ENCODE measurements around the gene TMEM144. TPM values are rescaled to one million over a fixed set of nuclear protein-coding genes. Genes with fewer than 3 reads are reported as not detected.

TMEM144 gene
- total RNA-seq, 1 donor: 7.3 TPM

DNA sequence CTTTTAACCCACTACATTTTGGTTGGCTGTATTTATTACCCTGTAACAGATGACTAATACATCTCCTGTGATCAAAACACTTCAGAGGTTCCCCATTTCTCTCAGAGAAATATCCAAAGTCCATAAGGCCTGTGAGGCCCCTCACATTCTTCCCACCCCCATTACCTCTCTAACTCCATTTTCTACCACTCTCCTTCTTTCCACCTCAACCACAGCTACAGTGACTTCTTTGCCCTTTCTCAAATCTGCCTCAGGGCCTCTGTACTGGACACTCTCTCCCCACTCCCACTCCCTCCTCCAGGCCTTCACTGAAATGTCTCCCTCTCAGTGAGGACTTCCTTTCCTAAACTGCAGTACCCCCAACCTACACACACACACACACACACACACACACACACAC lies 8.4 kb upstream of the TMEM144 start:
- TF ChIP-seq, protein P1, sequence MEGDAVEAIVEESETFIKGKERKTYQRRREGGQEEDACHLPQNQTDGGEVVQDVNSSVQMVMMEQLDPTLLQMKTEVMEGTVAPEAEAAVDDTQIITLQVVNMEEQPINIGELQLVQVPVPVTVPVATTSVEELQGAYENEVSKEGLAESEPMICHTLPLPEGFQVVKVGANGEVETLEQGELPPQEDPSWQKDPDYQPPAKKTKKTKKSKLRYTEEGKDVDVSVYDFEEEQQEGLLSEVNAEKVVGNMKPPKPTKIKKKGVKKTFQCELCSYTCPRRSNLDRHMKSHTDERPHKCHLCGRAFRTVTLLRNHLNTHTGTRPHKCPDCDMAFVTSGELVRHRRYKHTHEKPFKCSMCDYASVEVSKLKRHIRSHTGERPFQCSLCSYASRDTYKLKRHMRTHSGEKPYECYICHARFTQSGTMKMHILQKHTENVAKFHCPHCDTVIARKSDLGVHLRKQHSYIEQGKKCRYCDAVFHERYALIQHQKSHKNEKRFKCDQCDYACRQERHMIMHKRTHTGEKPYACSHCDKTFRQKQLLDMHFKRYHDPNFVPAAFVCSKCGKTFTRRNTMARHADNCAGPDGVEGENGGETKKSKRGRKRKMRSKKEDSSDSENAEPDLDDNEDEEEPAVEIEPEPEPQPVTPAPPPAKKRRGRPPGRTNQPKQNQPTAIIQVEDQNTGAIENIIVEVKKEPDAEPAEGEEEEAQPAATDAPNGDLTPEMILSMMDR (IDR thresholded peaks at IDR 0.05; ENCODE audit: insufficient read depth, low read depth, low read length): no peak

DNA sequence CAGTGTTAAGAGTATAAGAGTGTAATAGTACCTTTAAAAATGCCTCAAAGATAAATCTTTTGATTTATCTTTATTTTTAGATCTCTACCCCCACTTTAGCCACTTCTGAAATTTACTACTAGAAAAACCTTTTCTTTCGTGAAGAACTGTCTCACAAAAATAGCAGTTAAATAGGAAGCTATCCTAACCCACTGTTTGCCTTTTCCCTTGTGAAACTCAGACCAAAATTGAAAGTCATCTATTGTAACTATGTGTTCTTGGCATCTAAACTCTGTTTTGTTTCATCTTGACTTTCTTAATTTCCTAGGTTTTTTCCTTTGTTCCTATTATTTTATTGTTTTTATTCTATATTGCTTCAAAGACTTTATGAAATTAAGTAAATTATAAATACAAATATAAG lies 7.8 kb upstream of the TMEM144 start:
- DNase-seq (ENCODE audit: low read depth): no peak
- H3K4me3 ChIP-seq (ENCODE audit: low read depth, low read length): no peak overlapping the region
- TF ChIP-seq, protein P1 (IDR thresholded peaks at IDR 0.05; ENCODE audit: insufficient read depth, low read depth, low read length): no peak

More for the DNA sequence above, 8.4 kb upstream of the TMEM144 start:
- no peak for DNase-seq (ENCODE audit: low read depth)
- no peak overlapping the region for H3K4me3 ChIP-seq (ENCODE audit: low read depth, low read length)

DNA sequence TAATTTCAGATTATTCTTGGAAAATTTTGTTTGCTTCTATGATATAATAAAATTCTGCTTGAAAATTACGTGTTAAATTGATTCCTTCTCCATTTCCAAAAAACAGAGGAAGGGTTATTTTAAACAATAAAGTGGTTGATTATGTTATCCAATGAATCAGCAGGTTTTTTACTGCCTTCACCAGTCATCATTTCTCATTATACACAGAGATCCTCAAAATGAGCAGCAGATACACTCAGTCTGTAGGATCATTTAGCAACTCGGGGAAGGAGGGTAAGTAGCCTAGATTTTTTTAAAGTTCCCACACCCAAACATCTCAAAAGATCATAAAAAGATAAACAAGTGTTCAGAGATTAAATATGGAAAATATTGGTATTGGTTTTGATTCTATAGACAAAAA lies 6.8 kb upstream of the TMEM144 start:
- H3K4me3 ChIP-seq (ENCODE audit: low read depth, low read length): no peak overlapping the region
- DNase-seq (ENCODE audit: low read depth): no peak
- TF ChIP-seq, protein P1 (IDR thresholded peaks at IDR 0.05; ENCODE audit: insufficient read depth, low read depth, low read length): no peak

DNA sequence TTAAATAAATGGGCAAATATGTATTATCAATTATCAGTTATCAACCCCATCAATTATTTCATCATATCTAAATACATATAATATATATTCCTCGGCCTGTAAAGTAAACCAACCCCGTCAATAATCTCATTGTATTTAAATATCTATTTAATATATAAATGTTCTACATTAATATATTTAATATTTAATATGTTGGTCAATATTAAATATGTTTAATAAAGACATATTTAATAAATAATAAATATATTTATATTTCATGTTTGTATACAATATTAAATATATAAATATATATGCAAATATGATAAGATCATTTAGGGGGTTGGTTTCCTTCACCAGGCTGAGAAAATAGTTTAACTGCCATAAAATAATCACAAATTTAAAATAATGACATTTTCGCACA lies 6.4 kb upstream of the TMEM144 start:
- H3K4me3 ChIP-seq (ENCODE audit: low read depth, low read length): no peak overlapping the region
- DNase-seq (ENCODE audit: low read depth): no peak
- TF ChIP-seq, protein P1 (IDR thresholded peaks at IDR 0.05; ENCODE audit: insufficient read depth, low read depth, low read length): no peak

DNA sequence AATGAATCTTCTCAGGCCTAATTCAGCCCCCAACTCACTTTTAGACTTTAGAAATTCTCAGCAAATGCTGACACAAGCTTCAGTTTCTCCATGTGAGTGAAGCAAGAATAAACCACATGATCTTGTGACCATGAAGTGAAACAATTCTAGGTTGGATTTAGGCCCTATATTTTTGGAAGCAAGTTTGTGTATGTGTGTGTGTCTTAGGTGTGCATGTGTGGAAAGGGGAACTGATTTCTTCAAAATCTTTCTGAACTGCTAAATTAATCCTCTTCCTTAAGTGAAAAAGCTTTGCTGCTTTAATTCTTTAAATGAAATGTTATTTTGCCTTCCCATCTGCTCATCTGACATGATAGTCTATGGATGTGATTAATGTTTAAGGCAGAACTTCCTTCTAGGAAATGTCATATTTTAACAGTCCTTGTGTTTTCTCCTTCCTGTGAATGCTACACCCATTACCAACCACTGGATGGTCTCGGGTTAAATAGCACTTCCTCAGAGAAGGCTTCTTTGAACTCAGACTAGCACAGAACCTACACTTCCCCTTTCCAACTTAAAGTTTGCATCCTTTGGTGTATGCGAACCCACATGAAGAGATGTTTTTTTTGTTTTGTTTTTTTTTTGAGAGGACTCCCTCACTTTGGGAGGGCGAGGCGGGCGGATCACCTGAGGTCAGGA lies 1.2 kb upstream of the TMEM144 start:
- no peak overlapping the region for H3K4me3 ChIP-seq (ENCODE audit: low read depth, low read length)
- peak; percentile 8 for DNase-seq (ENCODE audit: low read depth)
- TF ChIP-seq, protein P1 (IDR thresholded peaks at IDR 0.05; ENCODE audit: insufficient read depth, low read depth, low read length): no peak

DNA sequence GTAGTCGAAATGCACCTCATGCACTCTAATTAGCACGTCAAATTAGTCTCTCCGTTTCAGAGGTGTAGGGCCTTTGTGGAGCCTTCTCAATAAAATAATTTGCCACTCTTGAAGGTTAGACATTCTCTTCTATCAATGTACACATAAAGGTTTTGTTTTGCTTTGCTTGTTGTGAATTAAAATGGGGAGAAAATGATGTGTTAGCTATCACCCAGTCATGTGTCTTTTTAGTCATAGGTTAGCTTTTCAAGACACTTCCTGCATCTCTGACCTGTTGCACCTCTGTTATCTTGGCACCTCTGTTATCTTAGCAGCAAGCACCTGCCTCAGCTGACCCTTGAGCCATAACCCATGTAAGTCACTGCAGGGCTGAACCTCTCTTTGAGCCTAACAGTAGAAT lies 936 bp downstream of the TMEM144 start:
- peak overlapping the region; percentile 62 for H3K4me3 ChIP-seq (ENCODE audit: low read depth, low read length)
- TF ChIP-seq, protein P1 (IDR thresholded peaks at IDR 0.05; ENCODE audit: insufficient read depth, low read depth, low read length): no peak
- DNase-seq (ENCODE audit: low read depth): no peak

DNA sequence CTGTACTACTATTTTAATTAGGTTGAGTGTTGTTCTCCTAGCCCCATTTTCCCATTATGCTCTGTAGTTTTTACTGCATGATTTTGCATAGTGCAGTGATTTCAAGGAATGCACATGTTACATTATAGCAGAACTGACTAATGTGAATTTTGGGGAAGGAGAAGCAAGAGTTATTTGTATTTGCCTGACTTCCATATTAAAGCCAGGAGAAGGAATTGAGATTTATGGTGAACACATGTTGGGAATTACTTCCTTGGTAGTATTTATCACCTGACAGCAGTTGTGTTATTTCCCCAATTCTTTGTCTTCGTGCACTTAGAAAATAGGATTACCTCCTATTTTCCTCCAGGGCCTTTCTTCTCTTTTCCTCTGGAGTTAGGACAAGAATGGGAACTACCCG lies 3.2 kb downstream of the TMEM144 start:
- no peak for DNase-seq (ENCODE audit: low read depth)
- TF ChIP-seq, protein P1 (IDR thresholded peaks at IDR 0.05; ENCODE audit: insufficient read depth, low read depth, low read length): no peak

More for the DNA sequence above, 3.2 kb downstream of the TMEM144 start:
- H3K4me3 ChIP-seq (ENCODE audit: low read depth, low read length): no peak overlapping the region

Data from fibroblast of villous mesenchyme (primary cell).